K562 (cell line): ENCODE results near the gene P2RY8. TPM values are rescaled to one million over a fixed set of nuclear protein-coding genes. Genes with fewer than 3 reads are reported as not detected.

Source experiments
- ATAC-seq: fragments of 200-7000 bp; cut with Tn5 transposase; 3 replicates; pipeline ENCODE4 v1.9.1; 2020; ENCODE audit warnings: moderate library complexity
- BruUV-seq: library from RNA; stranded (reverse); fragments of 400-500 nt; replicated peaks from 2 replicates; lab custom pipeline; 2021; lab: Mats Ljungman, UMichigan
- CTCF ChIA-PET: fragments of 300-600 bp; formaldehyde crosslinking; extraction: SDS; loops from one replicate; lab custom pipeline; 2021; ENCODE audit warnings: low intra/inter-chr PET ratio; lab: Yijun Ruan, JAX
- POLR2A ChIA-PET: fragments of 300-600, 350-650 bp; sonication (Branson Sonifier 250); formaldehyde crosslinking; extraction: SDS; loops from one replicate; lab custom pipeline; 2021; ENCODE audit warnings: antibody characterized with exemption, inconsistent platforms; lab: Yijun Ruan, JAX
- DNase-seq, 4 experiments: peaks; one replicate each; pipeline versions ENCODE4 v3.0.0 to v3.0.0-alpha.2; 2011 to 2018; ENCODE audit warnings: low spot score in 3 of 4, mixed read lengths in 3 of 4; ENCODE audit errors: extremely low read depth in 1 of 4
- FAIRE-seq: peaks from 2 replicates; lab custom pipeline; 2011; peaks lifted over from hg19 to GRCh38; lab: Jason Lieb, UNC
- H2AFZ ChIP-seq: 2 replicates; pipeline ENCODE4 v1.6.0; 2011; ENCODE audit warnings: low read depth, low read length, control low read depth, inconsistent platforms
- H3K27ac ChIP-seq: fragments of 200-600 bp; 3 replicates; pipeline ENCODE4 v1.8.0; 2011; ENCODE audit warnings: low read depth, mild to moderate bottlenecking, control low read depth, inconsistent platforms, low read length, moderate library complexity, mixed read lengths; ENCODE audit errors: extremely low read depth
- H3K27me3 ChIP-seq, 2 experiments: fragments of 300-600 bp in 1 of 2; 2 replicates in 1 of 2; 3 replicates in 1 of 2; pipeline versions ENCODE4 v1.6.0 to v1.8.0; 2011; ENCODE audit warnings: inconsistent platforms in 2 of 2, low read length in 2 of 2, mild to moderate bottlenecking in 1 of 2, mixed read lengths in 1 of 2, moderate library complexity in 1 of 2; ENCODE audit not compliant: control insufficient read depth in 2 of 2, insufficient read depth in 2 of 2
- H3K36me3 ChIP-seq: fragments of 300-600 bp; 3 replicates; pipeline ENCODE4 v1.8.0; 2011; ENCODE audit warnings: mild to moderate bottlenecking, low read length, inconsistent platforms; ENCODE audit not compliant: control insufficient read depth, insufficient read depth
- H3K4me1 ChIP-seq, 2 experiments: fragments of 200-600 bp in 1 of 2; replicated peaks in 1 of 2; 2 replicates in 1 of 2; 3 replicates in 1 of 2; pipeline versions ENCODE4 v1.5.1 to v1.8.0; 2011; ENCODE audit warnings: inconsistent platforms in 2 of 2, low read length in 2 of 2, mild to moderate bottlenecking in 1 of 2, mixed read lengths in 1 of 2, moderate library complexity in 1 of 2; ENCODE audit not compliant: control insufficient read depth in 2 of 2, insufficient read depth in 2 of 2
- H3K4me2 ChIP-seq: 2 replicates; pipeline ENCODE4 v1.6.1; 2011; ENCODE audit warnings: low read length, control low read depth, inconsistent platforms, mixed read lengths; ENCODE audit not compliant: insufficient read depth
- H3K4me3 ChIP-seq: fragments of 200-600 bp; sonication (generic), shearing (Covaris generic); 2 replicates; pipeline ENCODE4 v1.5.1; 2016; ENCODE audit warnings: control low read depth, inconsistent platforms
- H3K79me2 ChIP-seq: fragments of 200-600 bp; 3 replicates; pipeline ENCODE4 v1.8.0; 2011; ENCODE audit warnings: low read length, inconsistent platforms; ENCODE audit not compliant: control insufficient read depth, insufficient read depth
- H3K9ac ChIP-seq, 2 experiments: 2 replicates each; pipeline versions ENCODE4 v1.6.0 to v1.6.1; 2011; ENCODE audit warnings: low read depth in 2 of 2, low read length in 2 of 2, control low read depth in 1 of 2, inconsistent platforms in 1 of 2, mild to moderate bottlenecking in 1 of 2, mixed read lengths in 1 of 2; ENCODE audit not compliant: insufficient read depth in 1 of 2
- H3K9me1 ChIP-seq: one replicate; pipeline ENCODE4 v1.6.0; 2011; ENCODE audit warnings: inconsistent platforms, mild to moderate bottlenecking, low read length, moderate library complexity; ENCODE audit not compliant: control insufficient read depth, insufficient read depth
- H3K9me3 ChIP-seq: replicated peaks from 2 replicates; pipeline ENCODE4 v1.5.1; 2011; ENCODE audit warnings: low read depth, low read length, inconsistent platforms; ENCODE audit not compliant: control insufficient read depth, insufficient read depth
- H4K20me1 ChIP-seq: replicated peaks from 2 replicates; pipeline ENCODE4 v1.6.1; 2011; ENCODE audit warnings: low read length, inconsistent platforms, mixed read lengths; ENCODE audit not compliant: control insufficient read depth, insufficient read depth
- BCL6 ChIP-seq: fragments of 250-450 bp; sonication (Bioruptor Pico); IDR thresholded peaks from 2 replicates; pipeline ENCODE4 v1.4.0; 2020
- CBFA2T2 ChIP-seq: fragments of 450-650 bp; conservative IDR thresholded peaks from 2 replicates; pipeline ENCODE4 v1.6.1; 2017; ENCODE audit warnings: mild to moderate bottlenecking
- GTF2A2 ChIP-seq: IDR thresholded peaks from 2 replicates; pipeline ENCODE4 v1.6.1; 2016; ENCODE audit warnings: mild to moderate bottlenecking, missing genetic modification characterization, missing compliant biosample characterization
- HMGXB4 ChIP-seq: sonication (generic); formaldehyde crosslinking; IDR thresholded peaks from 2 replicates; pipeline ENCODE4 v1.8.1; 2023; ENCODE audit warnings: mild to moderate bottlenecking, missing genetic modification reagents
- ILF3 ChIP-seq: fragments of 450-650 bp; IDR thresholded peaks from 2 replicates; pipeline ENCODE4 v1.6.1; 2018; ENCODE audit warnings: antibody characterized with exemption, mild to moderate bottlenecking, moderate library complexity, borderline replicate concordance
- JUNB ChIP-seq: fragments of 450-650 bp; formaldehyde crosslinking; conservative IDR thresholded peaks from 2 replicates; pipeline ENCODE4 v1.4.0; 2020; ENCODE audit warnings: mild to moderate bottlenecking
- KDM2B ChIP-seq: fragments of 250-450 bp; sonication (Bioruptor Pico); IDR thresholded peaks from 2 replicates; pipeline ENCODE4 v1.8.0; 2021; ENCODE audit warnings: mild to moderate bottlenecking, moderate library complexity
- PHF21A ChIP-seq: fragments of 450-650 bp; IDR thresholded peaks from 2 replicates; pipeline ENCODE4 v1.6.1; 2017; ENCODE audit warnings: low read depth, borderline replicate concordance
- TAF1 ChIP-seq: IDR thresholded peaks from 2 replicates; pipeline ENCODE4 v1.6.1; 2011; ENCODE audit warnings: mild to moderate bottlenecking, low read length, moderate library complexity; ENCODE audit not compliant: insufficient read depth, control insufficient read depth, severe bottlenecking; ENCODE audit errors: extremely low read depth
- TFAM ChIP-seq: fragments of 250-450 bp; sonication (Bioruptor Pico); conservative IDR thresholded peaks from 2 replicates; pipeline ENCODE4 v1.5.0; 2021; ENCODE audit warnings: mild to moderate bottlenecking, moderate library complexity
- XRCC3 ChIP-seq: fragments of 450-650 bp; IDR thresholded peaks from 2 replicates; pipeline ENCODE4 v1.6.1; 2017; ENCODE audit warnings: mild to moderate bottlenecking, moderate library complexity
- ZBTB8A ChIP-seq: fragments of 450-650 bp; IDR thresholded peaks from 2 replicates; pipeline ENCODE4 v1.6.1; 2018; ENCODE audit warnings: mild to moderate bottlenecking, moderate library complexity; ENCODE audit not compliant: partially characterized antibody
- ZNF511 ChIP-seq: sonication (generic); formaldehyde crosslinking; IDR thresholded peaks from 2 replicates; pipeline ENCODE4 v1.8.0; 2022; ENCODE audit warnings: mild to moderate bottlenecking, missing genetic modification reagents
- ZNF75A ChIP-seq: fragments of 450-650 bp; formaldehyde crosslinking; IDR thresholded peaks from 2 replicates; pipeline ENCODE4 v1.4.0; 2020; ENCODE audit warnings: mild to moderate bottlenecking
- ZNF79 ChIP-seq: fragments of 250-450 bp; sonication (Bioruptor Pico); IDR thresholded peaks from 2 replicates; pipeline ENCODE4 v1.4.0; 2020; ENCODE audit warnings: low read depth, mild to moderate bottlenecking, moderate library complexity
- WGBS: fragments of 100-300 bp; shearing (Covaris generic); methylation state at CpG from one replicate; pipeline ENCODE4 v1.1.6; 2016; ENCODE audit warnings: low coverage, mixed read lengths; ENCODE audit not compliant: insufficient coverage; ENCODE audit errors: missing lambda C conversion rate; 5-methylcytosine and 5-hydroxymethylcytosine counted together
- in situ Hi-C: fragments of 300-500 bp; cut with MboI; formaldehyde crosslinking; loops from 4 replicates; pipeline ENCODE4 v1.15.0; 2018; ENCODE audit warnings: inconsistent platforms, mixed read lengths
- intact Hi-C: fragments of 100-400 bp; cut with micrococcal nuclease; formaldehyde crosslinking; loops from 2 replicates; pipeline ENCODE4 v1.14.2; 2022
- polyA plus RNA-seq, 8 experiments: library from polyadenylated mRNA; depleted of rRNA in 4 of 8; stranded (reverse) in 5 of 8; unstranded in 3 of 8; fragments of >200 nt; fragmentation: Nextera tagmentation in 2 of 8; fragmentation: Illumina TruSeq in 1 of 8; extraction: Ambion mirVana in 2 of 8; extraction: Trizol in 1 of 8; gene quantifications; 2 replicates each; pipeline versions ENCODE4 v1.2.1 to v1.2.3, GENCODE V29; 2011 to 2014; ENCODE audit warnings: inconsistent platforms in 1 of 8, missing spikeins in 1 of 8
- total RNA-seq, 7 experiments: library from RNA; depleted of rRNA in 6 of 7; stranded (reverse); fragments of >200 nt in 6 of 7; fragmentation: Illumina TruSeq in 2 of 7; extraction: Trizol in 2 of 7; gene quantifications; 2 replicates each; pipeline versions ENCODE4 v1.2.1 to v1.2.3, GENCODE V29; 2011 to 2021; ENCODE audit warnings: low replicate concordance in 1 of 7

P2RY8 gene
- total and polyA plus RNA-seq, 9 of the 15 experiments (the other 6 are each of a cell fraction or from before 2014, with no cell fraction given): 0.04 to 0.69 (median 0.08) TPM; not detected in 3

GRCh38 chrX:1476682-1477081 is 60.3 kb downstream of the P2RY8 start:
- BruUV-seq: no TSS peak
- DNase-seq: no peak

More at GRCh38 chrX:1476682-1477081, 60.3 kb downstream of the P2RY8 start:
- no peak overlapping the region for H3K4me3 ChIP-seq
- in situ Hi-C loops: no loop called here
- TF ChIP-seq PHF21A: no peak
- no peak for TF ChIP-seq BCL6 (CRISPR knock-in tag)
- TF ChIP-seq TAF1: no peak
- TF ChIP-seq ZBTB8A: no peak
- TF ChIP-seq HMGXB4 (CRISPR knock-in tag): no peak
- TF ChIP-seq GTF2A2 (tag): no peak
- TF ChIP-seq TFAM: no peak
- no peak for TF ChIP-seq ILF3
- no peak for TF ChIP-seq XRCC3
- TF ChIP-seq JUNB (CRISPR knock-in tag): no peak
- no peak for TF ChIP-seq ZNF511
- TF ChIP-seq CBFA2T2: no peak
- no peak for TF ChIP-seq ZNF79 (CRISPR knock-in tag)
- TF ChIP-seq ZNF75A (CRISPR knock-in tag): no peak
- TF ChIP-seq KDM2B: no peak
- no peak for ATAC-seq
- intact Hi-C loops: no loop called here
- no peaks in the 10 kb centered on the region for H4K20me1 ChIP-seq
- no peaks in the 10 kb centered on the region for H3K9me3 ChIP-seq
- H3K4me2 ChIP-seq: no peak overlapping the region
- no peak overlapping the region for H3K27ac ChIP-seq
- WGBS: 34% methylated on average over 4 of the region's 5 CpGs
- POLR2A ChIA-PET: no interaction called here
- no peak overlapping the region for H3K9ac ChIP-seq
- H3K79me2 ChIP-seq: no peaks in the 10 kb centered on the region
- H3K27me3 ChIP-seq: no peaks in the 10 kb centered on the region
- no peaks in the 10 kb centered on the region for H3K9me1 ChIP-seq
- no peaks in the 10 kb centered on the region for H3K36me3 ChIP-seq
- FAIRE-seq: no peak
- peaks cover 12 to 17% of the 10 kb centered on the region in 2 experiments; a peak in 3 of 5 replicates for H3K4me1 ChIP-seq
- no peak overlapping the region for H2AFZ ChIP-seq
- CTCF ChIA-PET: no interaction called here
